ENCODE results near the gene PDCD1. TPM values are rescaled to one million over a fixed set of nuclear protein-coding genes. Genes with fewer than 3 reads are reported as not detected.

Gene PDCD1
- total and polyA plus RNA-seq, 2 of the 13 experiments (the other 11 are each of a cell fraction or from before 2014, with no cell fraction given): 0.04 TPM; not detected in 1

GRCh38 chr2:241808721-241809382 is 49.8 kb downstream of the PDCD1 start, which contains the start of gene NEU4 (continued):
- 0 out of 2 replicates have a peak, but pooled peaks have one; percentile 26 for TF ChIP-seq LRRFIP1 (CRISPR knock-in tag; conservative IDR thresholded peaks at IDR 0.05)
- TF ChIP-seq, protein P1, sequence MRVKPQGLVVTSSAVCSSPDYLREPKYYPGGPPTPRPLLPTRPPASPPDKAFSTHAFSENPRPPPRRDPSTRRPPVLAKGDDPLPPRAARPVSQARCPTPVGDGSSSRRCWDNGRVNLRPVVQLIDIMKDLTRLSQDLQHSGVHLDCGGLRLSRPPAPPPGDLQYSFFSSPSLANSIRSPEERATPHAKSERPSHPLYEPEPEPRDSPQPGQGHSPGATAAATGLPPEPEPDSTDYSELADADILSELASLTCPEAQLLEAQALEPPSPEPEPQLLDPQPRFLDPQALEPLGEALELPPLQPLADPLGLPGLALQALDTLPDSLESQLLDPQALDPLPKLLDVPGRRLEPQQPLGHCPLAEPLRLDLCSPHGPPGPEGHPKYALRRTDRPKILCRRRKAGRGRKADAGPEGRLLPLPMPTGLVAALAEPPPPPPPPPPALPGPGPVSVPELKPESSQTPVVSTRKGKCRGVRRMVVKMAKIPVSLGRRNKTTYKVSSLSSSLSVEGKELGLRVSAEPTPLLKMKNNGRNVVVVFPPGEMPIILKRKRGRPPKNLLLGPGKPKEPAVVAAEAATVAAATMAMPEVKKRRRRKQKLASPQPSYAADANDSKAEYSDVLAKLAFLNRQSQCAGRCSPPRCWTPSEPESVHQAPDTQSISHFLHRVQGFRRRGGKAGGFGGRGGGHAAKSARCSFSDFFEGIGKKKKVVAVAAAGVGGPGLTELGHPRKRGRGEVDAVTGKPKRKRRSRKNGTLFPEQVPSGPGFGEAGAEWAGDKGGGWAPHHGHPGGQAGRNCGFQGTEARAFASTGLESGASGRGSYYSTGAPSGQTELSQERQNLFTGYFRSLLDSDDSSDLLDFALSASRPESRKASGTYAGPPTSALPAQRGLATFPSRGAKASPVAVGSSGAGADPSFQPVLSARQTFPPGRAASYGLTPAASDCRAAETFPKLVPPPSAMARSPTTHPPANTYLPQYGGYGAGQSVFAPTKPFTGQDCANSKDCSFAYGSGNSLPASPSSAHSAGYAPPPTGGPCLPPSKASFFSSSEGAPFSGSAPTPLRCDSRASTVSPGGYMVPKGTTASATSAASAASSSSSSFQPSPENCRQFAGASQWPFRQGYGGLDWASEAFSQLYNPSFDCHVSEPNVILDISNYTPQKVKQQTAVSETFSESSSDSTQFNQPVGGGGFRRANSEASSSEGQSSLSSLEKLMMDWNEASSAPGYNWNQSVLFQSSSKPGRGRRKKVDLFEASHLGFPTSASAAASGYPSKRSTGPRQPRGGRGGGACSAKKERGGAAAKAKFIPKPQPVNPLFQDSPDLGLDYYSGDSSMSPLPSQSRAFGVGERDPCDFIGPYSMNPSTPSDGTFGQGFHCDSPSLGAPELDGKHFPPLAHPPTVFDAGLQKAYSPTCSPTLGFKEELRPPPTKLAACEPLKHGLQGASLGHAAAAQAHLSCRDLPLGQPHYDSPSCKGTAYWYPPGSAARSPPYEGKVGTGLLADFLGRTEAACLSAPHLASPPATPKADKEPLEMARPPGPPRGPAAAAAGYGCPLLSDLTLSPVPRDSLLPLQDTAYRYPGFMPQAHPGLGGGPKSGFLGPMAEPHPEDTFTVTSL (CRISPR knock-in tag; IDR thresholded peaks at IDR 0.05; ENCODE audit: borderline replicate concordance): peak; percentile 78
- no peak for TF ChIP-seq GPN1 (CRISPR knock-in tag; IDR thresholded peaks at IDR 0.05; ENCODE audit: borderline replicate concordance)
- TF ChIP-seq, protein P2, sequence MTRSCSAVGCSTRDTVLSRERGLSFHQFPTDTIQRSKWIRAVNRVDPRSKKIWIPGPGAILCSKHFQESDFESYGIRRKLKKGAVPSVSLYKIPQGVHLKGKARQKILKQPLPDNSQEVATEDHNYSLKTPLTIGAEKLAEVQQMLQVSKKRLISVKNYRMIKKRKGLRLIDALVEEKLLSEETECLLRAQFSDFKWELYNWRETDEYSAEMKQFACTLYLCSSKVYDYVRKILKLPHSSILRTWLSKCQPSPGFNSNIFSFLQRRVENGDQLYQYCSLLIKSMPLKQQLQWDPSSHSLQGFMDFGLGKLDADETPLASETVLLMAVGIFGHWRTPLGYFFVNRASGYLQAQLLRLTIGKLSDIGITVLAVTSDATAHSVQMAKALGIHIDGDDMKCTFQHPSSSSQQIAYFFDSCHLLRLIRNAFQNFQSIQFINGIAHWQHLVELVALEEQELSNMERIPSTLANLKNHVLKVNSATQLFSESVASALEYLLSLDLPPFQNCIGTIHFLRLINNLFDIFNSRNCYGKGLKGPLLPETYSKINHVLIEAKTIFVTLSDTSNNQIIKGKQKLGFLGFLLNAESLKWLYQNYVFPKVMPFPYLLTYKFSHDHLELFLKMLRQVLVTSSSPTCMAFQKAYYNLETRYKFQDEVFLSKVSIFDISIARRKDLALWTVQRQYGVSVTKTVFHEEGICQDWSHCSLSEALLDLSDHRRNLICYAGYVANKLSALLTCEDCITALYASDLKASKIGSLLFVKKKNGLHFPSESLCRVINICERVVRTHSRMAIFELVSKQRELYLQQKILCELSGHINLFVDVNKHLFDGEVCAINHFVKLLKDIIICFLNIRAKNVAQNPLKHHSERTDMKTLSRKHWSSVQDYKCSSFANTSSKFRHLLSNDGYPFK (CRISPR knock-in tag; IDR thresholded peaks at IDR 0.05; ENCODE audit: borderline replicate concordance): no peak
- TF ChIP-seq, protein P3, sequence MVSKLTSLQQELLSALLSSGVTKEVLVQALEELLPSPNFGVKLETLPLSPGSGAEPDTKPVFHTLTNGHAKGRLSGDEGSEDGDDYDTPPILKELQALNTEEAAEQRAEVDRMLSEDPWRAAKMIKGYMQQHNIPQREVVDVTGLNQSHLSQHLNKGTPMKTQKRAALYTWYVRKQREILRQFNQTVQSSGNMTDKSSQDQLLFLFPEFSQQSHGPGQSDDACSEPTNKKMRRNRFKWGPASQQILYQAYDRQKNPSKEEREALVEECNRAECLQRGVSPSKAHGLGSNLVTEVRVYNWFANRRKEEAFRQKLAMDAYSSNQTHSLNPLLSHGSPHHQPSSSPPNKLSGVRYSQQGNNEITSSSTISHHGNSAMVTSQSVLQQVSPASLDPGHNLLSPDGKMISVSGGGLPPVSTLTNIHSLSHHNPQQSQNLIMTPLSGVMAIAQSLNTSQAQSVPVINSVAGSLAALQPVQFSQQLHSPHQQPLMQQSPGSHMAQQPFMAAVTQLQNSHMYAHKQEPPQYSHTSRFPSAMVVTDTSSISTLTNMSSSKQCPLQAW (CRISPR knock-in tag; IDR thresholded peaks at IDR 0.05): peak; percentile 92
- TF ChIP-seq, protein P4, sequence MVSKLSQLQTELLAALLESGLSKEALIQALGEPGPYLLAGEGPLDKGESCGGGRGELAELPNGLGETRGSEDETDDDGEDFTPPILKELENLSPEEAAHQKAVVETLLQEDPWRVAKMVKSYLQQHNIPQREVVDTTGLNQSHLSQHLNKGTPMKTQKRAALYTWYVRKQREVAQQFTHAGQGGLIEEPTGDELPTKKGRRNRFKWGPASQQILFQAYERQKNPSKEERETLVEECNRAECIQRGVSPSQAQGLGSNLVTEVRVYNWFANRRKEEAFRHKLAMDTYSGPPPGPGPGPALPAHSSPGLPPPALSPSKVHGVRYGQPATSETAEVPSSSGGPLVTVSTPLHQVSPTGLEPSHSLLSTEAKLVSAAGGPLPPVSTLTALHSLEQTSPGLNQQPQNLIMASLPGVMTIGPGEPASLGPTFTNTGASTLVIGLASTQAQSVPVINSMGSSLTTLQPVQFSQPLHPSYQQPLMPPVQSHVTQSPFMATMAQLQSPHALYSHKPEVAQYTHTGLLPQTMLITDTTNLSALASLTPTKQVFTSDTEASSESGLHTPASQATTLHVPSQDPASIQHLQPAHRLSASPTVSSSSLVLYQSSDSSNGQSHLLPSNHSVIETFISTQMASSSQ (IDR thresholded peaks at IDR 0.05; ENCODE audit: low read depth): 0 out of 2 replicates have a peak, but pooled peaks have one; percentile 16
- TF ChIP-seq, protein P4 (CRISPR knock-in tag; IDR thresholded peaks at IDR 0.05; ENCODE audit: borderline replicate concordance): peak; percentile 84
- no peak for TF ChIP-seq SNAI1 (CRISPR knock-in tag; IDR thresholded peaks at IDR 0.05; ENCODE audit: borderline replicate concordance)
- TF ChIP-seq SMAD3 (CRISPR knock-in tag; IDR thresholded peaks at IDR 0.05): peak; percentile 85
- peak; percentile 96 for TF ChIP-seq TBX2 (CRISPR knock-in tag; IDR thresholded peaks at IDR 0.05; ENCODE audit: borderline replicate concordance)
